GM19035 (cell line): ENCODE measurements around the gene DENND5A.
"Not testable (repeated sequence)": the region's sequence is repeated elsewhere in the genome, so short reads cannot be mapped to it uniquely, and the experiment has no call there.

ENCODE experiments used
- ATAC-seq: cut with Tn5 transposase; IDR thresholded peaks from one replicate; pipeline ENCODE4 v1.9.1; 2021; ENCODE audit not compliant: unreplicated experiment

Gene DENND5A

GRCh38 chr11:9103542-9104276 lies 161.4 kb downstream of the DENND5A start:
- no peak for ATAC-seq

- no peak for ATAC-seq
Measured at GRCh38 chr11:9099617-9100016, 165.5 kb downstream of the DENND5A start.

DNA sequence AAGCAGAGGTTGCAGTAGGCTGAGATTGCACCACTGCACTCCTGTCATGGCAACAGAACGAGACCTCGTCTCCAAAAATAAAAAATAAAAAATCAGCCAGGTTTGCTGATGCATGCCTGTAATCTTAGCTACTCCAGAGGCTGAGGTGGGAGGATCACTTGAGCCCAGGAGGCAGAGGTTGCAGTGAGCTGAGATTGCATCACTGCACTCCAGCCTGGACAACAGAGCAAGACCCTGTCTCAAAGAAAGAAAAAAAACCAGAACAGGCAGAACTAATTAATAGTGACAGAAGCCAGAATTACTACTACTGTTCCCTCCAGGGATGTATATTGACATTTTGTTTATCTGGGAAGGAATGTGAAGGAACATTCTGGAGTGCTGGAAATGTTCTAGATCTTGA lies 166.7 kb downstream of the DENND5A start:
- not testable (repeated sequence) for ATAC-seq

DNA sequence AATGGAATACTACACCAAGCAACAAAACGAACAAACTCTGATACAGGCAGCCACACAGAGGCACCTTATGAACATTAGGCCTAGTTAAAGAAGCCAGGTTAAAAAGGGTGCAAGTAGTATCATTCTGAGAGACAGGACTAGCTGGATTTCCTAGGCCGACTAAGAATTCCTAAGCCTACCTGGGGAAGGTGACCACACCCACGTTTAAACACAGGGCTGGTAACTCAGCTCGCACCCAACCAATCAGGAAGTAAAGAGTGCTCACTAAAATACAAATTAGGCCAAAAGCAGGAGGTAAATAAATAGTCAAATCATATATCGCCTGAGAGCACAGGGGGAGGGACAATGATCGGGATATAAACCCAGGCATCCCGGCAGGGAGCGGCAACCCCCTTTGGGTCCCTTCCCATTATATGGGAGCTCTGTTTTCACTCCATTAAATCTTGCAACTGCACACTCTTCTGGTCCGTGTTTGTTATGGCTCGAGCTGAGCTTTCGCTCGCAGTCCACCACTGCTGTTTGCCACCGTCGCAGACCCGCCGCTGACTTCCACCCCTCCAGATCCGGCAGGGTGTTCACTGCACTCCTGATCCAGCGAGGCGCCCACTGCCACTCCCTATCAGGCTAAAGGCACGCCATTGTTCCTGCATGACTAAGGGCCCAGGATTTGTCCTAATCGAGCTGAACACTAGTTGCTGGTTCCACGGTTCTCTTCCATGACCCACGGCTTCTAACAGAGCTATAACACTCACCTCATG lies 167.8 kb downstream of the DENND5A start:
- ATAC-seq: not testable (repeated sequence)

DNA sequence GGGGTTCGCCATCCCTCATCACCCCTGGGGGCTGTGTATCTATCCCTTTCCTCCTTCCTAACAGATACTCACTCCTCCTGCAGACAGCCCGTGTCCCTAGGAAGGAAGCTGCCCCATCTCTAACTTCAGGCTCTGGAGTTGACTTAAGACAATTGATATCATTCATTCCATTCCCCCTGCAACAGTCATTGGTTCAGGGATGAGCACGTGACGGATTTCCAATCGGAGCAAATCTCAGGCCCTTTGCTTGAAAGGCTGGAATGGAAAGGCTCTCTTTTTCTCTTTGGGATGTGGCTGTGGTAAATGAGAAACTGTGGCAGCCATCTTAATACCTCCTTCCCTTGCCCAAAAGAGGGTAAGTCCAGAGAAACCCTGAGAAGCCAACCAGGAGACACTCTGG lies 168.7 kb downstream of the DENND5A start:
- no peak for ATAC-seq

DNA sequence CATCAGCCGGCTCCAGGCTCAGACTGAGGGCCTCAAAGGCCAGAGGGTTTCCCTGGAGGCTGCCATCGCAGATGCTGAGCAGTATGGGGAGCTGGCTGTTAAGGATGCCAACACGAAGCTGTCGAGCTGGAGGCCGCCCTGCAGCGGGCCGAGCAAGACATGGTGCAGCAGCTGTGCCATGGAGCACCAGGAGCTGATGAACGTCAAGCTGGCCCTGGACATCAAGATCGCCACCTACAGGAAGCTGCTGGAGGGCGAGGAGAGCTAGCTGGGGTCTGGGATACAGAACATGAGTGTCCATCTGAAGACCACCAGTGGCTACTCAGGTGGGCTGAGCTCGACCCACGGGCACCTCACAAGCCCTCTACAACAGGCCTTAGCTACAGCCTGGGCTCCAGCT lies 169.7 kb downstream of the DENND5A start:
- no peak for ATAC-seq

DNA sequence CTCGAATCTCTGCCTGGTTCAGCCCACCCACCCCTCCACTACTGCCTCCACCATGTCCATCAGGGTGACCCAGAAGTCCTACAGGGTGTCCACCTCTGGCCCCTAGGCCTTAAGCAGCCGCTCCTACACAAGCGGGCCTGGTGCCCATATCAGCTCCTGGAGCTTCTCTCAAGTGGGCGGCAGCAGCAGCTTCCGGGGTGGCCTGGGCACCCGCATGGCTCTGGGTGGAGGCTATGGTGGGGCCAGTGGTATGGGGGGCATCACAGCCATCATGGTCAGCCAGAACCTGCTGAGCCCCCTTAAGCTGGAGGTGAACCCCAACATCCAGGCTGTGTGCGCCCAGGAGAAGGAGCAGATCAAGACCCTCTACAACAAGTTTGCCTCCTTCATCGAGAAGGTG lies 170.7 kb downstream of the DENND5A start:
- no peak for ATAC-seq

DNA sequence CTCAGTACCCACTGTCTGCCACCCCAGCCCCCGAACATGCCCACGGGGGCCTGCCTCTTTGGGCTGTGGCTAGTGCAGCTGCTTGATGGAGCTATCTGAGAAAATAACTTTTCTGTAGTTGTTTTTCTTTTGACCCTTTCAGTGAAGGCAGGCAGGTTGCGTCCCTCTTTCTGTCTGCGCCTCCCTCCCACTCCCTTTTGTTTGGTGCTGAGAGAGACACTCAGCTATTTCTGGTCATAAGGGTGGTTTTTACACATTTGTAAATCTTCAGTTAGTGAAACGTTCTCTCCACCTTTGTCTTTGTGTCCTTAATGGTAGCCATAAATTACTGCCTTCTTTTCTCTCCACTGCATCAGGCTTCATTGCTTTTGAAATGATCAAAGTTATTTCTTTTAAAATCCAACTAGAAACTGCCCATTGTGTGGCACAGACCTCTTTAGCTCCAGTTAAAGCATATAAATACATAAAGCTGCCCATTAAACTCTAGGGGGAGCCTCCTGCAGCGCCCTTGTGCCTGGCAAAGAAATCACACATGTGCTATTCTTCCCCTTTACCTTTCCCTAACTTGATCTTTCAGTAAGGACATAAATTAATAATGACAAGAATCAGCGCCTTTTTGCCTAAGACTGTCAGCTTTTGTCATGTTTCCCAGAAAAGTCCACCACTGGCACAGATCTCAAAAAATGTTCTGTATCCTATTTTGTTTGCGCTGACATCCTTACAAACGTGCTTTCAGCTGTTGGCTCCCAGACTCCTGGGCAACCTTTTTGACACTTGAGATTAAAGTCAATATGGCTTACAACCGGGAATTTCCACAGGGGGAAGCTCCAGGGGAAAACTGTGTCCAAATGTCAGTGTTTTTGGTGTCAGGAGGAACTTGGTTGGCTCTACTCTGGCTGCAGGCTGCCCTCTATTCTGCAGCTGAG lies 172.0 kb downstream of the DENND5A start:
- ATAC-seq: no peak

- no peak for ATAC-seq
Measured at GRCh38 chr11:9092072-9092471, 173.1 kb downstream of the DENND5A start.

DNA sequence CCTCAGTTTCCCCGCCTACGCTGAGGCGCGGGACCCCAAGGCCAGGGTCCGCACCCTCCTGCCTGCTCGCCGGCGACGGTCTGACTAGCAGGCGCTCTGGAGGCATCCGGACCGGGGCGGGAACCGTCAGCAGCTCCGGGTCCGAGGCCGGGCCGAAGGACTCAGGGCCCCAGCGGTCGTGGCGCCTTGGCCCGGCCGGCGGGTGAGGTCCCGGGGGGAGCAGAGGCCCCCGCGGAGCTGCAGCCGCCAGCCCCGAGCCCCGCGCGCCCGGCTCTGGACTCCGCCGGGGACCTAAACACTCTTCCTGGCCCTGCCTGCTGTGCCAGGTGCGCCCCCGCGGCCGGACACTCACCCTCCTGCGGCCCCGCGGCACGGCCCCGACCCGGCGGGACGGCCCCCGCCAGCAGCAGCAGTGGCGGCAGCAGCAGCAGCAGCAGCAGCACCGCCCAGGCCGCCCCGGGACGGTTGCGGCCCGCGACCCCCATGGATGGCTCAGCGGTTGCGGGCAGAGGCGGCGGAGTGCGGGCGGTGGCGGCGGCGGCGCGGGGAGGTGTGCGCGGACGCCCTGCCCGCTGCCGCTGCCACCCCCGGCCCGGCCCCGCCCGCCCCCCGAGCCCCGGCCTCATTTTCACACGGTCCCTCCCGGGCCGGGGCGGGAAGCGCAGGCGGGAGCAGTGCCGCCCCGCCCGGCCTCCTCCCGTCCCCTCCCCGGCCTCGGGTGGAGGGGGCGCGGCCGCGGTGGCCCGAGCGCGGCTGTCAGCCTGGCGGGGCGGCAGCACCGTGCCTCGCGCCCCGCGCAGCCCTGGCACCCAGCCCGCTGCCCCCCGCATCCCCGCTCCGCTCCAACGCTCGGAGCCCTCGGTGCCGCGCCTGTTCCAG lies 173.9 kb downstream of the DENND5A start, which contains the start of gene SCUBE2:
Gene SCUBE2, minus strand, starts transcription at position 556 of the 879 bp plus-strand sequence. Its CDS starts 71 bp downstream, at position 485.
- ATAC-seq: no peak

DNA sequence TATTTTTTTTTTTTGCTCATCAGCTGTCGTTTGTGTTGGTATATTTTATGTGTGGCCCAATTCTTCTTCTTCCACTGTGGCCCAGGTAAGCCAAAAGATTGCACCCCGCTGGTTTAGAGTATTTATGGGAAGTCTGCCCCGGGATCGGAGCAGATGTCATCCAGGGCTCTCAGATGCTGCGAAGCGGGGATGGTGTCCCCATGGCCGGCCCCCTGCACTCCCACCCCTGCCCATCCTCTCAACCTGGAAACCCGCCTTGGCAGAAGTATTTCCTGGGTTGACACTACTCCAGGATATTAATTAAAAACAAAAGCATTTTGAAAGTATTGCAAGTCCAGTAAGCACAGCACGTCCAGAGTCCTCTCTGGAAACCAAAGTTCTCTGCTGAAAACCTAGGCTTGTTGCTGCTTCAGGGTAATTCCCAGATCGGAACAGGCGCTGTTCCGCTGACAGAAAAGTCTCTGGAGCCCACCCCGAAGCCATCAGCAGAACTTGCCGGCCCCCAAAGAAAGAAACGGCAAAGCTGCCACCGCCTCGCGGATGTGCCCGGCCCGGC lies 174.6 kb downstream of the DENND5A start:
- no peak for ATAC-seq

DNA sequence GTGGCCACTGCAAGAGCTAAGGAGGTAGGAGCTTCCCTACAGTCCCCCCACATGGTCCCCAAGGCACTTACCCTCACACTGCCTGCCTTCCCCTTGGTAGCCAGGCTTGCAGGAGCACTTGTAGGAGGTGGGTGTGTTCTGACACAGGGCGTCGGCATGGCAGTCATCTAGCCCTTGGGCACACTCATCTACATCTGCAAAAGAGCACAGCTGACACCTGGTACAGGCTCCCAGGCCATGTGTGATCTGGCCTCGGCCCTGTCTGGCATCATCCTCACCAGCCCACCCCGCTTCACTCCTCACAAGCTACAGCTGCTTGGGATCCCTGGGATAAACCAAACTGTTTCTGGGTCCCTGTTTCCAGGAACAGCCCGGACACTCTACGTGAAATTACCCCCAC lies 175.5 kb downstream of the DENND5A start:
- ATAC-seq: no peak

GRCh38 chr11:9089061-9089460 lies 176.1 kb downstream of the DENND5A start:
- no peak for ATAC-seq
